Memory B cell (primary cell): ENCODE results near the gene IKZF3.
A peak's percentile ranks its signal among the peaks of the same experiment; 100 is the strongest.
"Not testable (repeated sequence)": the region's sequence is repeated elsewhere in the genome, so short reads cannot be mapped to it uniquely, and the experiment has no call there.

Experiments used
- ATAC-seq: fragments of 150-1000 bp; cut with Tn5 transposase; 2 replicates; pipeline ENCODE4 v1.10.0; 2021; ENCODE audit warnings: low read depth, mild to moderate bottlenecking, moderate library complexity
- DNase-seq, 2 donors: peaks; one replicate each; pipeline ENCODE4 v3.0.0; 2022; ENCODE audit warnings: low spot score in 2 of 2
- H3K27ac Mint-ChIP-seq: one replicate; pipeline ENCODE4 v1.8.0; 2022; ENCODE audit warnings: mild to moderate bottlenecking, moderate library complexity, mixed read lengths
- H3K27me3 Mint-ChIP-seq: one replicate; pipeline ENCODE4 v1.8.0; 2022; ENCODE audit warnings: mixed read lengths
- H3K36me3 Mint-ChIP-seq: one replicate; pipeline ENCODE4 v1.8.0; 2022; ENCODE audit warnings: mild to moderate bottlenecking, mixed read lengths
- H3K4me1 Mint-ChIP-seq: one replicate; pipeline ENCODE4 v1.8.0; 2022; ENCODE audit warnings: mixed read lengths
- H3K4me3 Mint-ChIP-seq: one replicate; pipeline ENCODE4 v1.8.0; 2022; ENCODE audit warnings: mild to moderate bottlenecking, moderate library complexity, mixed read lengths
- H3K9me3 Mint-ChIP-seq: one replicate; pipeline ENCODE4 v1.8.0; 2022; ENCODE audit warnings: mixed read lengths

IKZF3 gene

GRCh38 chr17:39868554-39868942, 4.4 kb upstream of the IKZF3 start:
- H3K27ac Mint-ChIP-seq, result peak overlapping the region; percentile 99
- H3K36me3 Mint-ChIP-seq, result peaks cover 4% of the 10 kb centered on the region
- peaks cover 39% of the 10 kb centered on the region for H3K4me1 Mint-ChIP-seq
- H3K27me3 Mint-ChIP-seq, result no peaks in the 10 kb centered on the region
- peaks cover 1% of the 10 kb centered on the region for H3K9me3 Mint-ChIP-seq
- peak overlapping the region; percentile 71 for H3K4me3 Mint-ChIP-seq
- DNase-seq, result no peak
- no peak for ATAC-seq

DNA sequence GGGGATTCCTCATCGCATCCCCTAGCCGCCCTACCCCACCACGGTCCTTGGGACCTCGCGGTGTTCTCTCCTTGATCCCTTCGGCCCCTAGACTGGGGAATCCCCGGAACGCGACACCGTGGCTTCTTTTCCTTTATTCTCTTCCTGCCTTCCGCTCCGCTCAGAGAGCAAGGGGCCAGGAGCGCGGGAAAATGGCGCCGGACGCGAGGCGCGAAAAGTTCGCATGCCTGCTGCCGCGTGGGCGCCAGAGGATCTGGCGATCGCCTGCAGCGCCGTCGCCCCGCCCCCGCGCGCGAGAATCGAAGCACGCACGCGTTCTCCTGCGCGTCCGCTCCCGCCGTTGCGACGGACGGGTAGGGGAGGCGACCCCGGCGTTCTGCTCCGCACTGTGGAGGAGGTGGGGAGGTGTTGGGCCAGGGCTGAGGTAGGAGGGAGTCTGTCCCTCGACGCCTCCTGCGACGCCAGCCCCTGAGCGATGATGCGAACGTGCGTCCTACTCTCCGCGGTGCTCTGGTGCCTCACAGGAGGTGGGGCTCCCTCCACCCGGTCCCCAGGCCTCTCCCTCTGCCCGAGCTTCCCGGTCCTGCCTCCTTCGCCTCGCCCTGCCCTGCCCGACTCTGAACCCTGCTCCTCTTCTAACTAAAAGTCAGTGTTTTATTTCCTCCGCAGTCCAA, 3.9 kb upstream of the IKZF3 start, which contains the start of gene ZPBP2:
Gene ZPBP2 (plus strand): TSS at position 323 of the 674 bp plus-strand sequence. CDS start 153 bp downstream, at position 476.
- peaks cover 38% of the 10 kb centered on the region for H3K4me1 Mint-ChIP-seq
- H3K27ac Mint-ChIP-seq, result peak within 1 kb of the TSS; percentile 99
- peak; percentile 64 to 74 for DNase-seq
- H3K9me3 Mint-ChIP-seq, result peaks cover 1% of the 10 kb centered on the region
- peak; percentile 5 for ATAC-seq
- peaks cover 8% of the 10 kb centered on the region for H3K36me3 Mint-ChIP-seq
- peak within 1 kb of the TSS; percentile 79 for H3K4me3 Mint-ChIP-seq
- H3K27me3 Mint-ChIP-seq, result no peaks in the 10 kb centered on the region

DNA sequence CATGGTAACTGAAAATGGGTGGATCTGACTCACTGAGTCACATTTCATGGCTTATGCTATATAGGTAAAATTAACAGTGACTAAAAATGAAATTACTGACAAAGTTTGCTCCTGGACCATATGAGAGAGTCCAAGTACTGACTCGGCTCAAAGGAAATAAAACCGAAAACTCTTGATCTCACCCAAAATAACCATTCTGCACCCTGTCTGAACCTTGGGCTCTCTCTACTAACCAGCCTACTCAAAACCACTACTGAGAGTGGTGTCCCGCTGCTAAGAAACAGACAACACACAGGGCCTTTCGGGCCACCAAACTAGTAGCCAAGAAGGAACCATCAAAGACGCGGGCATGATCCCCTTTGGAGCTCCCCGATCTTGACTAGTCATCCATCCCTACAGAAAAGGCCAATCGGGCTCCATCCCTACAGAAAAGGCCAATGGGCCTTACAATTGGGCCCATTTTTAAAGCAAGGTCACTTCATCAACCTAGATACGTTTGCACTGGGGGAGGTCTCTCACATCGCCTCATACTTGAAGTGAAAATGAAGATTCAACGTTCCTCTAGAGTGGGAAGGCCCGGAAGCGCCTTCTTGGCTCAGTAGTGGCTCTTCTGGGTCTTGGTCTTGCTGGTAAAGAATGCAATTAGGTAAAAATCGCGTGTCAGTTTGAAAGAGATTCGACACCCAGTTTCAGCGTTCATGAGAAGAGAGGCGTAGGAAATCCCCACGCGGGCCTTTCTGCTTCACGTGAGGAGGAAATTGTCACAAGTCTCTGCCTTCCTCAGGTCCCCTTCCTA, 3.2 kb upstream of the IKZF3 start:
- H3K27me3 Mint-ChIP-seq, result no peaks in the 10 kb centered on the region
- H3K4me3 Mint-ChIP-seq, result peak overlapping the region; percentile 79
- peaks cover 1% of the 10 kb centered on the region for H3K9me3 Mint-ChIP-seq
- ATAC-seq (peak; percentile 52), DNase-seq (no peak)
- peak overlapping the region; percentile 99 for H3K27ac Mint-ChIP-seq
- peaks cover 11% of the 10 kb centered on the region for H3K36me3 Mint-ChIP-seq
- peaks cover 34% of the 10 kb centered on the region for H3K4me1 Mint-ChIP-seq

GRCh38 chr17:39866013-39866730, 2.1 kb upstream of the IKZF3 start:
- peak overlapping the region; percentile 98 for H3K4me3 Mint-ChIP-seq
- H3K4me1 Mint-ChIP-seq, result peaks cover 35% of the 10 kb centered on the region
- DNase-seq (no peak), ATAC-seq (no peak)
- H3K27ac Mint-ChIP-seq, result peak overlapping the region; percentile 99
- H3K27me3 Mint-ChIP-seq, result no peaks in the 10 kb centered on the region
- peaks cover 15% of the 10 kb centered on the region for H3K36me3 Mint-ChIP-seq
- peaks cover 1% of the 10 kb centered on the region for H3K9me3 Mint-ChIP-seq

DNA sequence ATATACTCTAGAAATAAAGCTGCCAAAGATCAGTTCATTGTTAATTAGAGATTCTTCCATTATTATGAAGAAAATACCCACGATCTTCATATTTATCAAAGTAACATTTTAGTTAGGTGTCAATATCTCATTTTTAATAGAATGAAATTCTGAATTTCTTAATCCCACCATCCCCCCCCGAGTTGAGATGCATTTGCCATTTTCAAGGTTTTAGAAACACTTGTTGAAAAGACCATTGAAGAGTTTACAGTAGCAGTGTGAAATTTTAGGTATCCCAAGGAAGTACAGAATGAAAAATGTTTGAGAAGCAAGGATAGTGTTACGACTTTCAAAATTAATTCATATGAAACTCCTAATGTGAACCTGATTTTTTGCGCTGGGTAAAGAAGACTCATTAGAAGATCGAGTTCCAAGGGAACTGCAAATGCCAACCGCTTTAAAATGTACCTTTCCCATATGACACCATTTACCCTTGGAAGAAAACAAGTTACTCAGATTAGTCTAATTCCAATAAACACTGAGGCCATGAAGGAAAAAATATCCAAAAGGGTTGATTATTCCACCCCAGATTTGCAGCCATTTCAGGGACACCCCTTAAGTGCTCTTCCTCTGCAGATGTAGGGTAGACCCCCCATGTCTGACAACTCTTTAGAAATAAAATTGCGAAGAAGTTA, 731 bp downstream of the IKZF3 start:
- peaks cover 21% of the 10 kb centered on the region for H3K36me3 Mint-ChIP-seq
- no peak for DNase-seq
- peak overlapping the region; percentile 99 for H3K27ac Mint-ChIP-seq
- H3K4me3 Mint-ChIP-seq, result peak overlapping the region; percentile 98
- no peaks in the 10 kb centered on the region for H3K27me3 Mint-ChIP-seq
- H3K9me3 Mint-ChIP-seq, result peaks cover 1% of the 10 kb centered on the region
- H3K4me1 Mint-ChIP-seq, result peaks cover 38% of the 10 kb centered on the region
- no peak for ATAC-seq

GRCh38 chr17:39861235-39861634, 2.9 kb downstream of the IKZF3 start:
- H3K27ac Mint-ChIP-seq, result peak overlapping the region; percentile 95
- H3K9me3 Mint-ChIP-seq, result peaks cover 1% of the 10 kb centered on the region
- peaks cover 25% of the 10 kb centered on the region for H3K36me3 Mint-ChIP-seq
- H3K4me3 Mint-ChIP-seq, result peak overlapping the region; percentile 98
- ATAC-seq (no peak), DNase-seq (no peak)
- H3K27me3 Mint-ChIP-seq, result no peaks in the 10 kb centered on the region
- H3K4me1 Mint-ChIP-seq, result peaks cover 24% of the 10 kb centered on the region

GRCh38 chr17:39855911-39856649, 8.0 kb downstream of the IKZF3 start:
- not testable (repeated sequence) for H3K27ac Mint-ChIP-seq, DNase-seq, H3K27me3 Mint-ChIP-seq, H3K4me3 Mint-ChIP-seq, H3K9me3 Mint-ChIP-seq, ATAC-seq
- H3K36me3 Mint-ChIP-seq, result peaks cover 22% of the 10 kb centered on the region
- H3K4me1 Mint-ChIP-seq, result peaks cover 33% of the 10 kb centered on the region

GRCh38 chr17:39854909-39855308, 9.2 kb downstream of the IKZF3 start:
- Mint-ChIP-seq H3K9me3 (no peaks in the 10 kb centered on the region), H3K27me3 (no peaks in the 10 kb centered on the region), H3K36me3 (peaks cover 23% of the 10 kb centered on the region), H3K4me1 (peaks cover 32% of the 10 kb centered on the region), H3K27ac (peak overlapping the region; percentile 25), H3K4me3 (peak overlapping the region; percentile 15)
- DNase-seq (no peak), ATAC-seq (no peak)

- ATAC-seq (peak; percentile 34), DNase-seq (no peak)
- Mint-ChIP-seq H3K4me1 (peaks cover 44% of the 10 kb centered on the region), H3K4me3 (peak overlapping the region; percentile 34), H3K9me3 (no peaks in the 10 kb centered on the region), H3K27ac (peak overlapping the region; percentile 7), H3K36me3 (peaks cover 24% of the 10 kb centered on the region), H3K27me3 (no peaks in the 10 kb centered on the region)
Measured at GRCh38 chr17:39852239-39852638, 11.9 kb downstream of the IKZF3 start.

DNA sequence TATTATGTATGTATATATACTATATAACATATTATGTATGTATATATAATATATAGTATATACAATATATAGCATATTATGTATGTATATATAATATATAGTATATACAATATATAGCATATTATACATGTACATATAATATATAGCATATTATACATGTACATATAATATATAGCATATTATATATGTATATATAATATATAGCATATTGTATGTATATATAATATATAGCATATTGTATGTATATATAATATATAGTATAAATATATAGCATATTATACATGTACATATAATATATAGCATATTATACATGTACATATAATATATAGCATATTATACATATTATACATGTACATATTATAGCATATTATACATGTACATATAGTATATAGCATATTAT, 13.9 kb downstream of the IKZF3 start:
- not testable (repeated sequence) for H3K27me3 Mint-ChIP-seq, H3K9me3 Mint-ChIP-seq, H3K4me3 Mint-ChIP-seq, H3K27ac Mint-ChIP-seq, DNase-seq, ATAC-seq
- peaks cover 44% of the 10 kb centered on the region for H3K4me1 Mint-ChIP-seq
- peaks cover 25% of the 10 kb centered on the region for H3K36me3 Mint-ChIP-seq

DNA sequence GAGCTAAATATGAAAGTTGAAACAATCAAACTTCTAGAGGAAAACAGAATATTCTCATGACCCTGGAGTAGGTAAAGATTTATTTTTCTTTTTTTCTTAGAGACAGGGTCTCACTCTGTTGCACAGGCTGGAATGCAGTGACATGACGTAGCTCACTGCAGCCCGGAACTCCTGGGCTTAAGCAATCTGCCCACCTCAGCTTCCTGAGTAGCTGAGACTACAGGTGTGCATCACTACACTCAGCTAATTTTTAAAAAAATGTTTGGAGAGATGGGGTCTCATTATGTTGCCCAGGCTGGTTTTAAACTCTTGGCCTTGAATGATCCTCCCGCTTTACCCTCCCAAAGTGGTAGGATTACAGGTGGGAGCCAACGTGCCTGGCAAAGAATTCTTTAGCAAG, 15.5 kb downstream of the IKZF3 start:
- no peak for DNase-seq
- peaks cover 42% of the 10 kb centered on the region for H3K4me1 Mint-ChIP-seq
- ATAC-seq, result peak; percentile 77
- no peaks in the 10 kb centered on the region for H3K9me3 Mint-ChIP-seq
- H3K27ac Mint-ChIP-seq, result peak overlapping the region; percentile 84
- peaks cover 23% of the 10 kb centered on the region for H3K36me3 Mint-ChIP-seq
- peak overlapping the region; percentile 42 for H3K4me3 Mint-ChIP-seq
- H3K27me3 Mint-ChIP-seq, result no peaks in the 10 kb centered on the region

DNA sequence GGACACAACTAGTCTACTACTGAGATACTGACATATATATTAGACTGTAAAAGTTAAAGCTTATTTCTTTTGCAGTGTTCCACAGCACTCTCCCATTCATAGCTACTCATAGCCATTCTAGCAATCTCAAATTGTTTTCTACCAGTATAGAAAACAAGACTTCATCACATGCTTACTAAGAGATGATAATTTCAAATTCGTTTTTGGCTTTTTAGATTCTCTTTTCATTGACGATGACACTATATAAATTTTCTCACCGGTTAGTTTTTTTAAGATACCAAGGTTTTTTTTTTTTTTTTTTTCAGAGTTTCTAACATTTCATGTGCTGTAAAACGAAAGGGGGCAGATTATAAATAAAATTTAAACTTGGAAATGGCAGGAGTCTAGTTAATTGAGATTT, 17.9 kb downstream of the IKZF3 start:
- DNase-seq (no peak), ATAC-seq (no peak)
- Mint-ChIP-seq H3K9me3 (no peaks in the 10 kb centered on the region), H3K27ac (no peak overlapping the region), H3K4me3 (no peak overlapping the region), H3K36me3 (peaks cover 29% of the 10 kb centered on the region), H3K27me3 (no peaks in the 10 kb centered on the region), H3K4me1 (peaks cover 46% of the 10 kb centered on the region)
